Subcutaneous adipose tissue (tissue), 4 donors: Measurements from ENCODE around the gene PNLIPRP3. TPM values are rescaled to one million over a fixed set of nuclear protein-coding genes. Genes with fewer than 3 reads are reported as not detected.

Experiments used
- total RNA-seq, 4 donors: library from RNA; depleted of rRNA; stranded (reverse); fragments of >200 nt; gene quantifications; one replicate each; pipeline ENCODE4 v1.1.0, GENCODE V29; 2016
- TF ChIP-seq, protein P1 (sequence below): fragments of 450-650 bp; IDR thresholded peaks from one replicate; pipeline ENCODE4 v1.5.1; 2016; ENCODE audit warnings: low read depth, mild to moderate bottlenecking, control low read depth, antibody characterized with exemption, moderate library complexity

PNLIPRP3 gene
- total RNA-seq, 4 donors from 2014 or later: 1.5 to 3.7 (median 2.2) TPM

DNA sequence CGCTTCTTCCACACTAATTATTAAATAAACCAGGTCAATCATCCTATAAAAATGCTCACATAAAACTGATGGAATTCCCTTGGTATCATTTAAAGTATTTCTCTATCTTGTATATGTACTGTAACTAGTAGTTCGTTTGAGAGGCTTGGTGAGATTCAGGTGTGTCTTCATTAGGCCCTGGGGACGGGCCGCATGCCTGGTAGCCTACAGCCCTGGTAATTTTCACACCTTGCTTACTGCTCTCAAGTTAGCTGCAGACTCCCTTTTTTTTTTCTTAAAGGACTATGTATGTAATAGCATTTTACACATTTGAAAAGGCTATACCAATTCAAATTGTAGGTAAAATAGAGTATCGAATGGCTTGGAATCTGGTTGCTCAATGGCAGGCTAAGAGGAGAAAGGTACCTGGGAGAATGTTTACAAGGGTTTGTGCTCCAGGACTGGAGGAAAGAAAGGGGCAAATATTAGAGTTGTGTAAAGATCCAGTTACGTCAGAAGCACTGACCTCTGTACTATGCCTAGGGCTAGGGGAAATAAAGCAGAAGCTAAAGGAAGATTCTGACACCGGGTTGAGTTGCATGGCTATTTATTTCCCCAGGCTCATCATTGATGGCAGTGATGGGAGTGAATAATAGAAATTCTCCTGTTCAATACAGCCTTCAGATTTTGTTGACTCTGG lies 59.3 kb downstream of the PNLIPRP3 start:
- TF ChIP-seq, protein P1, sequence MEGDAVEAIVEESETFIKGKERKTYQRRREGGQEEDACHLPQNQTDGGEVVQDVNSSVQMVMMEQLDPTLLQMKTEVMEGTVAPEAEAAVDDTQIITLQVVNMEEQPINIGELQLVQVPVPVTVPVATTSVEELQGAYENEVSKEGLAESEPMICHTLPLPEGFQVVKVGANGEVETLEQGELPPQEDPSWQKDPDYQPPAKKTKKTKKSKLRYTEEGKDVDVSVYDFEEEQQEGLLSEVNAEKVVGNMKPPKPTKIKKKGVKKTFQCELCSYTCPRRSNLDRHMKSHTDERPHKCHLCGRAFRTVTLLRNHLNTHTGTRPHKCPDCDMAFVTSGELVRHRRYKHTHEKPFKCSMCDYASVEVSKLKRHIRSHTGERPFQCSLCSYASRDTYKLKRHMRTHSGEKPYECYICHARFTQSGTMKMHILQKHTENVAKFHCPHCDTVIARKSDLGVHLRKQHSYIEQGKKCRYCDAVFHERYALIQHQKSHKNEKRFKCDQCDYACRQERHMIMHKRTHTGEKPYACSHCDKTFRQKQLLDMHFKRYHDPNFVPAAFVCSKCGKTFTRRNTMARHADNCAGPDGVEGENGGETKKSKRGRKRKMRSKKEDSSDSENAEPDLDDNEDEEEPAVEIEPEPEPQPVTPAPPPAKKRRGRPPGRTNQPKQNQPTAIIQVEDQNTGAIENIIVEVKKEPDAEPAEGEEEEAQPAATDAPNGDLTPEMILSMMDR: no peak

DNA sequence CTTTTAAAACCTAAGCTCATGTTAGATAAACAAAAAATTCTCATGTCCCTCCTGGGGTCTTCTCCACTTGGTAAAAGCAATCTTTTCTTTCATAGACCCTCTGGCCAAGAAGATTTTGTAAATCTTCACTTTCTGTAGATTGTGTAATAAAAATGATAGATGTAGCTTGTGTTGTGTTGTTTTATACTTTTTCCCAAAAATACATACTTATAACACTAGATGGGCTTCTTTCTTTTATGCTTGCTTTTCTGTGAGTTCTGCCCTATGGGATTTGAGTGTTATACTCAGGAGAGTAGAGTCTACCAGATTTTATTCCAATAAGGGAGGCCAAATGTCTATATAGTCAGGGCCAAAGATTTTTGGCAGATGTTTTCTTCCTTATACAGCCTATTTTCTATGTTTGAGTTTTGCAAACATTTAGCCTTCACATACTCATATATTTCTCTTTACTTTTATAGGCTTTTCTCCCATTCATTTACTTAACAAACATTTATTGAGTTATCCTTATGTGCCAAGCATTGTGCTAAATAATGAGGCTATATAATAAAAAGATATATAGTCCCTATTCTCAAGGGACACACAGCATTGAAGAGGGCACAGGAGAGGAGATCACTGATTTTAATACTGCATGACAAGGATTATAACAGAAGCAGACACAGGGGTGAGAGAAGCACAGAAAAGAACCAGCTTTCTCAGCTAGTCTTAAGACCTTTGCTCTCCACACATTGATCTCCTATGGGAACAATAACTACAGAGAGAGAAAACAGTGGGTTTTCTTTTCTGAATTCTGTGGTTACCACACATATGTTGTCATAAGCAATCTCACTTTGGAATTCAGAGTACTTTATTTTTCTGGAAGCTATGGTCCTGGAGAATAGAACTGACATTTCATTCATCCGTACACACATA lies 60.1 kb downstream of the PNLIPRP3 start:
- TF ChIP-seq, protein P1: no peak

DNA sequence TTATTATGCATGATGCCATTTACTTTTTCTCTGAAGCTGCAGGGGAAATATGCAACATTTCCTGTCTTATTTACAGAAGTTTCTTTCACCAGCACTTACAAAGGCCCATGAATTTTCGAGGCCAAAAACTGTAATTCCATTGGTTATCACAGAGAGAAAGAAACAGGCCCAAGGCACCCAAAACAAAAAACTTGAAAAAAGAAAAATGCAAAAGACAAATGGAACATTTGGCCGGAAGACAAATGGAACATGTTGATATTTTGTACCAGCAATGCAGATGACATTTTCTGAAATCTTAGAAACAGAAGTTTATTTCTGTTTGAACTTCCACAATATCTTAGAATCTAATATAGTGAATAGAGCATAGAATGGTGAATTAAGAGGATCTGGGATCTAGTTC lies 61.8 kb downstream of the PNLIPRP3 start:
- TF ChIP-seq, protein P1: no peak

- TF ChIP-seq, protein P1: no peak
Measured at GRCh38 chr10:116490028-116490662, 62.5 kb downstream of the PNLIPRP3 start.

DNA sequence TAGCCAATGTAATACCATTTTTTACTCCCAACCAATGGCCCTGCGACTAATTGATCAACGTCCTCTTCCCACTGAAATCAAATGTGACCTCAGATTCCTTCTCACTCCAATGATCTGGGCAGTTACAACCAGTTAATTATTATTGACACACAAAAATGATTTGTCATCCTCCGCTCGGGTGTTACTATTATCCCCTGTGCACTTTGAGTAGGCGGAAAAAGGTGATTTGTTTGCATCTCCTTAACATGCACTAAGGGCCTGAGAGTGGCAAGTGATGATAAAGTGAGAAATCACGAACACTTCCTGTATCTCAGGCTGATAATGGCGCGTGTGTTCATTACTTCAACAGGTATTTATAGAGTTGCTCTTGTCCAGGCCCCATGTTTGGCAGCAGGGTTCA lies 77.1 kb downstream of the PNLIPRP3 start:
- TF ChIP-seq, protein P1: no peak

GRCh38 chr10:116510565-116510964 lies 82.9 kb downstream of the PNLIPRP3 start:
- TF ChIP-seq, protein P1: no peak

DNA sequence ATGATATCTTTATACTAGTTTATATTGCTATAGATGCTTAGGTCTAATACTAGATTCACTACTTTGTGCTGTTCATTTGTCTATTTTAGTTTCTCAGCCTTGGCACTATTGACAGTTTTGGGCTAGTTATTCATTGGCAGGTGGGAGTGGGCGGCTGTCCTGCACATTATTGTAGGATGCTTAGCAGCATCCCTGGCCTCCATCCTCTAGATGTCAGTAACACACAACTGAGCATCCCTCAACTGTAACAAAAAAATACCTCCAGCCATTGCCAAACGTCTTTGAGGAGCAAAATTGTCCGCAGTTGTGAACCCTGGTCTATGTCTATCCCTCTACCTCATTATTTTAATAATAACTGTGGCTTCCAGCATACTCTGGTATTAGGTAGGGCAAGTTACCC lies 83.7 kb downstream of the PNLIPRP3 start:
- TF ChIP-seq, protein P1: no peak
